Activated CD4-positive, alpha-beta T cell treated with anti-CD3 and anti-CD28 coated beads, Interleukin-2, amount 10 ng/mL, durations not matched to agents 7 days and 5 days (primary cell): ENCODE data around the gene HNRNPA1. TPM values are rescaled to one million over a fixed set of nuclear protein-coding genes. Genes with fewer than 3 reads are reported as not detected.
A peak's percentile ranks its signal among the peaks of the same experiment; 100 is the strongest.
"Not testable (repeated sequence)": the region's sequence is repeated elsewhere in the genome, so short reads cannot be mapped to it uniquely, and the experiment has no call there.

Source experiments
- CTCF ChIA-PET: fragments of 350-600 bp; sonication (Branson Sonifier 250); formaldehyde crosslinking; loops from one replicate; lab custom pipeline; 2021; ENCODE audit warnings: antibody characterized with exemption; lab: Charles Lee
- POLR2A ChIA-PET: fragments of 350-600 bp; sonication (Branson Sonifier 250); formaldehyde crosslinking; loops from one replicate; lab custom pipeline; 2021; ENCODE audit warnings: antibody characterized with exemption; lab: Charles Lee
- DNase-seq: peaks from one replicate; pipeline ENCODE4 v3.0.0-alpha.2; 2020
- H3K27ac Mint-ChIP-seq: one replicate; pipeline ENCODE4 v1.8.0; 2021; ENCODE audit warnings: mild to moderate bottlenecking, moderate library complexity, mixed read lengths
- H3K27me3 Mint-ChIP-seq: one replicate; pipeline ENCODE4 v1.8.0; 2021; ENCODE audit warnings: mixed read lengths
- H3K36me3 Mint-ChIP-seq: one replicate; pipeline ENCODE4 v1.8.0; 2021; ENCODE audit warnings: low read depth, mixed read lengths
- H3K4me1 Mint-ChIP-seq: one replicate; pipeline ENCODE4 v1.8.0; 2021; ENCODE audit warnings: mixed read lengths
- H3K4me3 Mint-ChIP-seq: one replicate; pipeline ENCODE4 v1.8.0; 2021; ENCODE audit warnings: mild to moderate bottlenecking, moderate library complexity, mixed read lengths
- H3K9me3 Mint-ChIP-seq: one replicate; pipeline ENCODE4 v1.8.0; 2021; ENCODE audit warnings: mixed read lengths
- total RNA-seq, 2 experiments: library from RNA; stranded (reverse); gene quantifications; one replicate each; pipeline ENCODE4 v1.2.3, GENCODE V29; 2021

The HNRNPA1 gene
- total RNA-seq, 2 experiments from 2014 or later, result 1,432 to 1,554 TPM

DNA sequence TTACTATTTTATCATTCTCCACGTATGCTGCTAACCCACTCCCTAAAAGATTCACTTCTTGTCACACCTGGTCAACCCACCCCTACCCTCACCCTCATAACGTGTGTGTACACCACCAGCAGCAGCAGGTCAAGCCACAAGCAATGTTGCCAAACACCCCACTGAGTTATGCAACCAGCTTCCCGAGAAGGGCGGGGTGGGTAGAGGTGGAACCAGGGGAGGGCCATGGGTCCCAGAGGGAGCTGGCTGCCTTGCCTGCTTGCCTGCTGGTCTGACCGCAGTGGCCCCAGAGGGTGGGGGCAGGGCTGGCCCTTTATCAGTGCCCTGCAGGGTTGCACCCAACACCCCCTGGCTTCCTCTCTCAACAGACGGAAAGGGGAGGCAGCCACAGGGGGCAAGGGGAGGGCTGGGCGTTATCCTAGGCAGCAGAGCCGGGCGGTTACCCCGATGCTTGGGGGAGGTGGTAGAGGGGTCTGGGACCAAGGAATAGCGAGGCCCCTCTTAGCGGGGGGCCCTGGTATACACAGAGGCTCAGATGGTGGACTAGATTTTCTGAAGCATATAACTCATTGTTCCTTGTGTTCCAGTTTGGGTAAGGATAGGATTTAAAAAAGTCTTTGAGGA is 23.8 kb downstream of the HNRNPA1 start:
- ChIA-PET CTCF (no interaction called here), POLR2A (no interaction called here)
- Mint-ChIP-seq H3K4me1 (peaks cover 33% of the 10 kb centered on the region), H3K9me3 (no peaks in the 10 kb centered on the region), H3K27me3 (peaks cover 64% of the 10 kb centered on the region), H3K36me3 (no peaks in the 10 kb centered on the region), H3K4me3 (no peak overlapping the region), H3K27ac (no peak overlapping the region)
- no peak for DNase-seq

DNA sequence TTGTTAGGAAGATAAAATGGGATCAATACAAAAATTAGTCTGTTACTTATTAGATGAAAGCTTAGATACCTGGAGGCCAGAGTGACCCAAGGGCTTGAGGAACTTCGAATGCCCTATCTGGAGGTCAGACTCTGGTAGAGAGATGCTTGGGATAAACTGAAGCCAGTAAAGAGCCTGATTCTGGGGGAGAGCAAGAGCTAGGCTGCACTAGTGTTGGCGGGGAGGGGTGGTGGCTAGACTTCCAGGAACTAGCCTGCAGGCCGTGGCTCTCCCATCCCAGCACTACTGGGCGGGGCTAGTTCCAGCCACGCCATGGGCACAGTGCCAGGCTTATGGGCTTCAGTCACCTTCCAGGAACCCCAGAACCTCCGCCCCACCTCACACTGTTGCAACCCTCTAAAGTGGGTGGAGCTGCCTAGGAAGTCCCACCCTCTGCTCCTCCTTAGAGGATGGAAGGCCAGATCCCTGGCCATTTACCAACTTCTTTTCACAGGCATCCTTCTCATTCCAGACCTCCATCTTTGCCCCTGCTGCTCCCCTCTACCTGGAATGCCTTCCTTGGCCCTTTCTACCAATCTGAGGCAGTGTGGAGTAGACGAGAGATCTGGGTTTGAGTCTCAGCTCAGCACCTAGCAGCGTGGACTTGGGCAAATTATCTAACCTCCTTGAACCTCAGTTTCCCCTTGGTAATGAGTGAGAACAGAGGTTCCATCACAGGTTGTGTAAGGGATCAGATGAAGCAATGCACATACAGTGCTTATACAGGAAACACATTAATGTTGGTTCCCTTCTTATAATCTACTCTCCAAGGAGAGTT is 26.6 kb downstream of the HNRNPA1 start:
- Mint-ChIP-seq H3K4me1 (peaks cover 28% of the 10 kb centered on the region), H3K27ac (no peak overlapping the region), H3K27me3 (peaks cover 43% of the 10 kb centered on the region), H3K36me3 (no peaks in the 10 kb centered on the region), H3K4me3 (no peak overlapping the region), H3K9me3 (no peaks in the 10 kb centered on the region)
- ChIA-PET CTCF (interaction anchor here (0.7 to 1.9 kb wide), 6 partner anchors 10 to 91 kb away, joined by 3 to 9 read pairs (median 4); partner anchors contain the start of gene COPZ1), POLR2A (no interaction called here)
- no peak for DNase-seq

DNA sequence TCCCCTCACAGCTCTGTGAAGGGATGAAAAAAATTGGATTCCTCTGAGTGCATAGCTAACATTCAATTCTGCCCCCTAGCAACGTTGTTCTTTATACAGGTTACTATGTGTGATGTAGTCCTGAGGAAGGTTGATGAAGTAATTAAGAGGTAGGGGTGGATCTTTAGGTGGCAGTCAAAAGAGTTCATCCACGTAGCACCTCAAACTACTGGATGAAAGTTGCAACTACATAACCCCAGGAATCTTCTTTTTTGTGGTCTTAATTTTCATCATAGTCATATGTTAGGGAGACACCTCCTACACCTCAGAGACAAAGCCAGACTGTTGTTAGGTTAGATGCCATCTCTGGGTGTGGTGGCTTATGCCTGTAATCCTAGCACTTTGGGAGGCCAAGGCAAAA is 30.5 kb downstream of the HNRNPA1 start:
- DNase-seq, result no peak
- POLR2A ChIA-PET, result no interaction called here
- CTCF ChIA-PET, result interaction anchor here (0.6 to 0.9 kb wide), 3 partner anchors 14 to 68 kb away, joined by 3 to 6 read pairs (median 5); partner anchors contain the start of gene COPZ1
- peaks cover 13% of the 10 kb centered on the region for H3K4me1 Mint-ChIP-seq
- peaks cover 22% of the 10 kb centered on the region for H3K27me3 Mint-ChIP-seq
- H3K4me3 Mint-ChIP-seq, result no peak overlapping the region
- H3K27ac Mint-ChIP-seq, result no peak overlapping the region
- H3K9me3 Mint-ChIP-seq, result no peaks in the 10 kb centered on the region
- no peaks in the 10 kb centered on the region for H3K36me3 Mint-ChIP-seq

DNA sequence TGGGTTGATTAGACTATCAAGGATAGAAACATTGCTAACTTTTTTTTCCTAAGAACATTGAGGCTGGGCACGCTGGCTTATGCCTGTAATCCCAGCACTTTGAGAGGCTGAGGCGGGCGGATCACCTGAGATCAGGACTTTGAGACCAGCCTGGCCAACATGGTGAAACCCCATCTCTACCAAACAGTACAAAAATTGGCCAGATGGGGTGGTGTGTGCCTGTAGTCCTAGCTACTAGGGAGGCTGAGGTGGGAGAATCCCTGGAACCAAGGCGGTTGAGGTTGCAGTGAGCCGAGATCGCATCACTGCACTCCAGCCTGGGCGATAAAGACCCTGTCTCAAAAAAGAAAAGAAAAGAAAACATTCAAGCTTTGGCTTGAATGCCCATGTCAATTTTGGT is 31.8 kb downstream of the HNRNPA1 start:
- H3K4me3 Mint-ChIP-seq, H3K9me3 Mint-ChIP-seq, DNase-seq, H3K4me1 Mint-ChIP-seq, H3K27ac Mint-ChIP-seq, H3K36me3 Mint-ChIP-seq, POLR2A ChIA-PET: not testable (repeated sequence)
- peaks cover 17% of the 10 kb centered on the region for H3K27me3 Mint-ChIP-seq
- CTCF ChIA-PET, result interaction anchor here (1.0 kb wide), 3 partner anchors 12 to 17 kb away, joined by 3 to 4 read pairs (median 3); partner anchors contain the start of gene COPZ1

DNA sequence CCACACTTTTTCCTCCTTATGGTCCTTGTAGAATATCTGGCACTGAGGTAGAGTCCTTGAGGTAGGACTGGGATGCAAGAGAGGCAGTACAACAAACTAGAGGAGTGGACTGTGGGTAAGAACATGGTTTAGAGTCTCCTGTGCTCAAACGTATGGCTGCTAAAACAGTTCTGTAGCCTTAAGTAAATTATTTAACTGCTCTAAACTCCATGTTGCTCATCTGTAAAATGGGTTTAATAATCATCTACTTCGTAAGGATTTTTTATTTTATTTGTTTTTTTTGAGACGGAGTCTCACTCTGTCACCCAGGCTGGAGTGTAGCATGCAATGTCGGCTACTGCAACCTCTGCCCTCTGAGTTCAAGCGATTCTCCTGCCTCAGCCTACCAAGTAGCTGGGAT is 40.8 kb downstream of the HNRNPA1 start:
- Mint-ChIP-seq H3K4me1 (peaks cover 16% of the 10 kb centered on the region), H3K27me3 (peaks cover 2% of the 10 kb centered on the region), H3K4me3 (no peak overlapping the region), H3K9me3 (no peaks in the 10 kb centered on the region), H3K36me3 (peaks cover 7% of the 10 kb centered on the region), H3K27ac (no peak overlapping the region)
- ChIA-PET POLR2A (no interaction called here), CTCF (interaction anchor here (0.8 to 1.7 kb wide), 4 partner anchors 12 to 69 kb away, joined by 3 to 5 read pairs (median 4); no protein-coding TSS in a partner anchor)
- DNase-seq, result no peak

DNA sequence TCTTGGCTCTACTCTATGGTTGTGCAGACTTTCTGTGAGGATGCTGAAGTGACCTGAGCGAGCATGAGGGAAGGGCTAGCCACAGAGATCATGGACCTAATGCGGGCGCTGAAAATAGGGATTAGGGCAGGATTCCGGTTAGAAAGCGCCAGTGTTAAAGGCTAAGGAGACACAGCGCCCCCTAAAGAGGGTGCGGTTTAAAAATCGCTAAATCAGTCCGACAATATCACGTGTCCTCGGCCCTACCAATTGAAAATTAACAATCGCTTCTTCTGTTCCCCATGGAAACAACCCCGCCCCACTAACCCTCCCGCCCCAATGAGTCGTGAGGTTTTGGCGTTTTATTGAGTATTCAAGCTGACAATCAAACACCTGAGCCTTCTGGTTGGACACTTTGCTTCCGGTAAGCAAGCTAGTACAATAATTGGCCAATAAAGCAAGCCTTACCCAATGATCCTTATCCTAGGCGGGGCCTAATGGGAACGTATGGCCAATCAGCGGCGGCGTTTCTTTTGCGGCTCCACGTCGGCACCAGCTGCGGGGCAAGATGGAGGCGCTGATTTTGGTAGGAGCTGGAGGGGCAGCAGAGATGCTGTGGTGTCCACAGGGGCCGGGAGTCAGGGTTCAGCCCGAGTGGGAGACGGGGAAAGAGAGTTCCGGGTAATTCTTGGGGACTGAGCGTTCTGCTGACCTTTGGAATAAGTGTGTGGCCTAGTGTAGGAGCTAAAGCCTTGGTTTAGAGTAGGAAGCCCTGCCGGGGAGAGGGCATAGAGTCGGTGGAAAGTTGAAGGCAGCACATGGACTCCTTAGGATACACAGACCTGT is 44.3 kb downstream of the HNRNPA1 start, which contains the start of gene COPZ1:
Gene COPZ1 (plus strand): TSS at position 515 of the 825 bp plus-strand sequence. CDS start 33 bp downstream, at position 548.
- POLR2A ChIA-PET, result interaction anchor here (0.9 kb wide), 1 partner anchor 44 kb away, joined by 3 read pairs; no protein-coding TSS in a partner anchor

DNA sequence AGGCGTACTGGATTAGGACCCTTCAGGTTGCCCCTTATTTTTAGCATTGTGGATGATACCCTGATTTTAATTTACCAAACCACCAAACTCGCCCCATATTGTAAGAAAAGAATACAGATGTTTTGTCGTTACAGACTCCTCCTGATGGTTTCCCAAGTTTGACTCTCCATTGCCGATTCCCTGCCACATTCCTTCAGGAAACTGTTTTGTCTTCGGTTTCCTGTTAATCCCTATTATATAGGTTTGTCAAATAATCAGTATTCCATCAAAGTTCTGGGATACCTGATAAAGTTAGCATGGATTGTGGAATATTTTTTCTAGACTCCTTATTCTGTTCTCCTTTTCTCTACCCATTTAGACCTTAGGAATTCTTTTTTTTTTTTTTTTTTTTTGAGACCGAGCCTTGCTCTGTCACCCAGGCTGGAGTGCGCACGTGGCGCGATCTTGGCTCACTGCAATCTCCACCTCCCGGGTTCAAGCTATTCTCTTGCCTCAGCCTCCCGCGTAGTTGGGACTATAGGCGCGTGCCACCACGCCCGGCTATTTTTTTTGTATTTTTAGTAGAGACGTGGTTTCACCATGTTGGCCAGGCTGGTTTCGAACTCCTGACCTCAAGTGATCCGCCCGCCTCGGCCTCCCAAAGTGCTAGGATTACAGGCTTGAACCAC is 45.0 kb downstream of the HNRNPA1 start:
- Mint-ChIP-seq H3K4me1 (peaks cover 54% of the 10 kb centered on the region), H3K27ac (peak overlapping the region; percentile 97), H3K4me3 (peak overlapping the region; percentile 95), H3K36me3 (peaks cover 17% of the 10 kb centered on the region)
- H3K9me3 Mint-ChIP-seq, H3K27me3 Mint-ChIP-seq, DNase-seq: not testable (repeated sequence)
- ChIA-PET CTCF (interaction anchor here (0.5 to 2.3 kb wide), 28 partner anchors 10 to 193 kb away, joined by 3 to 22 read pairs (median 4); partner anchors contain the start of genes CBX5, HNRNPA1 and NCKAP1L), POLR2A (interaction anchor here (0.9 kb wide), 1 partner anchor 44 kb away, joined by 3 read pairs; no protein-coding TSS in a partner anchor)

More for the DNA sequence above, 44.3 kb downstream of the HNRNPA1 start, which contains the start of gene COPZ1:
- peak; percentile 97 for DNase-seq
- CTCF ChIA-PET, result interaction anchor here (0.5 to 2.3 kb wide), 31 partner anchors 9 to 194 kb away, joined by 3 to 22 read pairs (median 4); partner anchors contain the start of genes CBX5, HNRNPA1 and NCKAP1L
- Mint-ChIP-seq H3K4me1 (peaks cover 46% of the 10 kb centered on the region), H3K9me3 (no peaks in the 10 kb centered on the region), H3K4me3 (peak within 1 kb of the TSS; percentile 95), H3K36me3 (peaks cover 16% of the 10 kb centered on the region), H3K27ac (peak within 1 kb of the TSS; percentile 97), H3K27me3 (no peaks in the 10 kb centered on the region)

DNA sequence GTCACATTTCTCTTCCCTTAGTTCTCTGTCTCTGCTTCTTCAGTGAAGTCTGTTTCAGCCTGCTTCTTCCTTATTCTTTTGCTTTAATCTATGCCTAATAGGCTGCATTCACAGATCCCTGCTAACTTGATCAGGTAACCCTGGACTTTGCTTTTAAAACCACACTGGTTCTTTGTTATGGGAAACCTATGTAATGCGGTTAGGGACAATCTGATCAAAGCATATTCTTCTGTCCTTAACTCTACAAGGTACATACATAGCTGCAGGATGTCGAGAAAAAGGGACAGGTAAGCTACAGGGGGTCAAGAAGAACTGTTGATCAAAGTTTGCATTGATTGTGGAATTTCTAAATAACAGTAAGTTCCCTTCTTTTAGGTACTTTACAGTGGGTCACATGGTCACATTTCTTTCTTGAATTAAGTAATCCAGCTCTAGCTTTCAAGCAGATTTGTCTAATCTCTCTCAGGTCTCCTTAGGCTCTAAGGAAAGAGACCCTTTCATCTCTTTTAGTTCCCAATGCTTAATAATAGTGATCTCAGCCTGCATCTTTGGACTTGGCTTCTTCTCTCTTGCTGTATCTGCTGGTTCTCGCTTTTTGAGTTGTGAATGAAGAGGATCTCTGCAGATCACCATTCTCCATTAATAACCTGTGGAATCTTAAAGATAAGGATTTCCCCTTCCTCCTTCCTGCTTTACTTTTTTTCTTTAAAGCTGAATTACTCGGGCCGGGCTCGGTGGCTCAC is 48.2 kb downstream of the HNRNPA1 start:
- ChIA-PET POLR2A (no interaction called here), CTCF (interaction anchor here (0.8 to 1.5 kb wide), 5 partner anchors 8 to 70 kb away, joined by 3 to 5 read pairs (median 3); no protein-coding TSS in a partner anchor)
- no peak for DNase-seq
- Mint-ChIP-seq H3K9me3 (no peaks in the 10 kb centered on the region), H3K27me3 (no peaks in the 10 kb centered on the region), H3K4me3 (peak overlapping the region; percentile 36), H3K27ac (peak overlapping the region; percentile 78), H3K4me1 (peaks cover 72% of the 10 kb centered on the region), H3K36me3 (peaks cover 26% of the 10 kb centered on the region)

DNA sequence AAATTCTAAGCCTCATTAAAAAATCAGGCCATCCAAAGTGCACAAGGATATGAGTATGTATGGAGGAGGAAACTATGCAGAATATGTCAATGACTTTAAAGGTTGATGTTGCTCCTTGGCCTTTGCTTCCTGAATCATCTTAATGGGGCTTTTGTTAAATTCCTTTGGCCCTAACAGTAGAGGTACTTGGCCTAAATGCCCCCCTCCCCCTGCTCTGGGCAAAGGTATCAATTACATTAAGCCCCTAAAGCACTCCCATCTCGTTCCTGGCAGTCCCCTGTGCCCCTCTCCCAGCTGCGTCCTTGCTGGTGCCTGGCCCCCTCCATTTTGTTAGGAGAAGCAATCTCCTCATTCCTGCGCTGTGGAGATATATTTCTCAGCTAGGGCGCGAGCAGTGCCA is 49.2 kb downstream of the HNRNPA1 start:
- H3K27ac Mint-ChIP-seq, result peak overlapping the region; percentile 78
- peaks cover 26% of the 10 kb centered on the region for H3K36me3 Mint-ChIP-seq
- H3K9me3 Mint-ChIP-seq, result no peaks in the 10 kb centered on the region
- CTCF ChIA-PET, result interaction anchor here (0.6 to 1.5 kb wide), 3 partner anchors 9 to 36 kb away, joined by 3 to 4 read pairs (median 3); no protein-coding TSS in a partner anchor
- POLR2A ChIA-PET, result interaction anchor here (0.7 kb wide), 1 partner anchor 29 kb away, joined by 3 read pairs; no protein-coding TSS in a partner anchor
- H3K4me1 Mint-ChIP-seq, result peaks cover 69% of the 10 kb centered on the region
- no peaks in the 10 kb centered on the region for H3K27me3 Mint-ChIP-seq
- DNase-seq, result no peak
- no peak overlapping the region for H3K4me3 Mint-ChIP-seq

DNA sequence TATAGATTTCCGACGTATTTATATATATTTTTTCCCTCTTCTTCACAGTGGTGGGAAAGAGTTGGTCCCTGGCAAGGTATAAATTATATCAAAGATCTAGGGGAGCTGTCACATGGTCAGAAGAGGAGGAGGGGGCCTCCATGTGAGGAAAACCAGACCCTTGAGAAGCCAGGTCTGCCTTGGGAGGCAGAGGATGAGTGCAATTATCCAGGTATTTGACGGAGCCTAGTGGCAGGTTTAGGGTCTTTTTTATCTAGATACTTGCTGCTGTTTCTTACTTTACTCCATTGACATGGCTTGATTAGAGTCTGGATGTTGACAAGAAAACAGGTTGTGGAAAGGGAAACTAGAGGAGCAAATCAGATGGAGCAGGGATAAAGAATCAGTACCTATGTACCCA is 49.9 kb downstream of the HNRNPA1 start:
- Mint-ChIP-seq H3K27me3 (no peaks in the 10 kb centered on the region), H3K4me1 (peaks cover 63% of the 10 kb centered on the region), H3K4me3 (no peak overlapping the region), H3K36me3 (peaks cover 20% of the 10 kb centered on the region), H3K27ac (peak overlapping the region; percentile 86), H3K9me3 (no peaks in the 10 kb centered on the region)
- ChIA-PET CTCF (interaction anchor here (1.2 kb wide), 1 partner anchor 10 kb away, joined by 3 read pairs; no protein-coding TSS in a partner anchor), POLR2A (interaction anchor here (0.7 kb wide), 1 partner anchor 29 kb away, joined by 3 read pairs; no protein-coding TSS in a partner anchor)
- no peak for DNase-seq

DNA sequence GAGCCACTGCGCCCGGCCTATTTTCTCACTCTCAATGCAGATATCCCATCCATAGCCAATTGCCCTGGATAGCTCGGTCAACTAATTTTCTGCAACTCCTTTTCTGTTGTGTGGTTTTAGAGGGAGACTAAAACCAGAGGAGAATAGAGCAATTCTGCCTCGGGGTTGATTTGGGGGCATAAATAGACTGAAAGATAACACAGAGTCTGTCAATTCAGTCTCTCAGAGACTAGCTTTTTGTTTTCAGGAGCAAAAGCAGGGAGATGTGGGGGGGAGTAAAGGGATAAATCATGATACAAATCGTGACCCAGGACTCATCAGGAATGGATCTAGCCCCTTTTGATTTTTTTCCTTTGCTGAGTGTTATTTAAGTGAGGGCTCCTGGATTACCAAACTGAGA is 50.9 kb downstream of the HNRNPA1 start:
- Mint-ChIP-seq H3K9me3 (no peaks in the 10 kb centered on the region), H3K4me3 (peak overlapping the region; percentile 36), H3K27ac (peak overlapping the region; percentile 86), H3K27me3 (no peaks in the 10 kb centered on the region), H3K4me1 (peaks cover 61% of the 10 kb centered on the region), H3K36me3 (peaks cover 19% of the 10 kb centered on the region)
- POLR2A ChIA-PET, result no interaction called here
- DNase-seq, result no peak
- CTCF ChIA-PET, result no interaction called here
